ENCODE data around the gene KIAA1328. TPM values are rescaled to one million over a fixed set of nuclear protein-coding genes. Genes with fewer than 3 reads are reported as not detected.

Gene KIAA1328
- polyA plus RNA-seq, 6 donors from 2014 or later: 11.6 to 19.9 (median 14.9) TPM

DNA sequence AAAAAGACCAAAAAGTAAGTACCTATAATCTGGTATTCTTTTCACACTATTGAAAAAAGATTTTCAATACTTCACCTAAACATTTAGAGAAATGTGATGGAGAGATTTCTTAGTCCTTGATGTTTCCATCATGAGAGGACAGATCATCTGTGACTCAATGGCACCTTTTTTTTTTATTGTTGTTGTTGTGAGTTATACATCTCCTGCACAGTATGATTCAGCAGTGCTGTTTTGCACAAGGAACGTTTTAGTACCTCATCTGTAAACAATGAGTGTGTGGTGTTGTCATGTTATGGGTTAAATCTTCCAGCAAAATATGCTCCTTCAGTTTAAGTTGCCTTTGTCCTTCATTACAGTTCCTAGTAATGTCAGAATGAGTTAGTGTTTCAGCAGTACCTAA, 2.2 kb downstream of the KIAA1328 start:
- H3K27ac Mint-ChIP-seq: peak overlapping the region in 1 of 6 donors; percentile 90
- H3K4me3 Mint-ChIP-seq: peak overlapping the region in 1 of 8 donors; percentile 88
- DNase-seq (no peak), ATAC-seq (ENCODE audit: low read depth in 2 of 2) (no peak)
- no peaks in the 10 kb centered on the region for H3K9me3 Mint-ChIP-seq
- H3K4me1 Mint-ChIP-seq: peaks cover 28 to 33% (median 30%) of the 10 kb centered on the region in 3 donors
- H3K27me3 Mint-ChIP-seq: no peaks in the 10 kb centered on the region
- no peaks in the 10 kb centered on the region for H3K36me3 Mint-ChIP-seq

DNA sequence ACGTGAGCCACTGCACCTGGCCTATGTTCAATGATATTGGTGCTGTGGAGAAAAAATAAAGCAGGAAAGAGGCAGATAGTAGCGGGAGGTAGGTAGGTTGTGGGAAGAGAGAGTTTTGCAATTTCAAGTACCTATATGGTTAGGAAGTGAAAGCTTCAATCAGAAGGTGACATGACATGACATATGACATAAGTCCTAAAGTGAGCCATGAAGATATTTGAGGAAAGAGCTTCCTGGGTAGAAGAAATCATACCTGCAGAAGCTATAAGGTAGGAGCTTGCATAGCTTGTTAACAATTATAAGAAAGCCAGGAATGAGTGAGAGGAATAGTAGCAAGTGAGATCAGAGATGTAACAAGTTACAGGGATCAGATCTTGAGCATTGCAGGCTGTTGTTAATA, 4.2 kb downstream of the KIAA1328 start:
- Mint-ChIP-seq H3K4me3 (no peak overlapping the region), H3K36me3 (peaks cover 0 to 16% of the 10 kb centered on the region in 2 donors)

DNA sequence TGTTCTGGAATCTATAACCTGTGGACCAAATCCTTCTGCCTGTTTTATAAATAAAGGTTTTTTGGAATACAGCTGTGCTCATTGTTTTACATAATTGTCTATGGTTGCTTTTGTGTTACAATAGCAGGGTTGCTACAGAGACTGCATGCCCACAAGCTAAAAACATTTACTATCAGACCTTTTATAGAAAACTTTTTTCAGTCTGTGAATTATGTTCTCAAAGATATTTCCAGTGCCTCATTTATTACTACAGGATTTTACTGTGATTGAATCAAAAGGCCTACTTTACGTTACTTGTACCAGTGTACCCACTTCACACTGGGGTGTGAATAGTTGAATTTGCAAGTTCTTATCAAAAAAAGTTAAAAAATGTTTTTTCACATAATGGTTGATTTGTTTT, 7.0 kb downstream of the KIAA1328 start:
- no peak for ATAC-seq (ENCODE audit: low read depth in 2 of 2)
- DNase-seq: no peak
- H3K4me1 Mint-ChIP-seq: peaks cover 0 to 7% (median 5%) of the 10 kb centered on the region in 3 donors
- H3K9me3 Mint-ChIP-seq: peaks cover 0 to 2% (median 0%) of the 10 kb centered on the region in 7 donors
- H3K36me3 Mint-ChIP-seq: peaks cover 25 to 42% of the 10 kb centered on the region in 2 donors
- H3K27ac Mint-ChIP-seq: no peak overlapping the region
- H3K4me3 Mint-ChIP-seq: no peak overlapping the region
- no peaks in the 10 kb centered on the region for H3K27me3 Mint-ChIP-seq

More for the DNA sequence above, 4.2 kb downstream of the KIAA1328 start:
- H3K4me1 Mint-ChIP-seq: peaks cover 17 to 23% (median 20%) of the 10 kb centered on the region in 3 donors
- no peaks in the 10 kb centered on the region for H3K27me3 Mint-ChIP-seq
- ATAC-seq (ENCODE audit: low read depth in 2 of 2) (no peak), DNase-seq (no peak)
- peak overlapping the region in 2 of 6 donors; percentile 23 to 34 for H3K27ac Mint-ChIP-seq
- H3K9me3 Mint-ChIP-seq: peaks cover 0 to 1% (median 0%) of the 10 kb centered on the region in 7 donors

DNA sequence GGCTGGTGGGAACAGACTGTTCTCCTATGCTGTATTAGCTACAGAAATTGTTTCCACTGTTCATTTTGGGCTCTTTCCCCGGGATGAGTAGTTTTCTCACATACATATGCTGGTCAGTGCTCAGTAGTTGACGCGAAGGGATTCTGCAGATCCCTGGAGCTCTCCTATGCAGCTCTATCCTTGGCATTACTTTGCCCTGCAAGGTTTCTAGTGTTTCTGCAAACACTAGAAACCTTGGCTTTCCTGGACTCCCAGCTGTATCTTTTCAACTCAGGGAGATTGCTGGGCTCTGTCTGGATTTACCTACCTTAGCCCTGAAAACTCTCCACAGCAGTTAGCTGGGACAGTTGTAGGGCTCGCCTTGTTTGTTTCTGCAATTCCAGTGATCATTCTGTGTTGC, 10.9 kb downstream of the KIAA1328 start:
- H3K4me3 Mint-ChIP-seq: no peak overlapping the region
- H3K4me1 Mint-ChIP-seq: peaks cover 0 to 5% (median 2%) of the 10 kb centered on the region in 3 donors
- ATAC-seq (ENCODE audit: low read depth in 2 of 2) (no peak), DNase-seq (no peak)
- H3K27ac Mint-ChIP-seq: peak overlapping the region in 1 of 6 donors; percentile 30
- H3K27me3 Mint-ChIP-seq: no peaks in the 10 kb centered on the region
- H3K36me3 Mint-ChIP-seq: peaks cover 26 to 53% of the 10 kb centered on the region in 2 donors
- H3K9me3 Mint-ChIP-seq: peaks cover 0 to 2% (median 0%) of the 10 kb centered on the region in 7 donors

DNA sequence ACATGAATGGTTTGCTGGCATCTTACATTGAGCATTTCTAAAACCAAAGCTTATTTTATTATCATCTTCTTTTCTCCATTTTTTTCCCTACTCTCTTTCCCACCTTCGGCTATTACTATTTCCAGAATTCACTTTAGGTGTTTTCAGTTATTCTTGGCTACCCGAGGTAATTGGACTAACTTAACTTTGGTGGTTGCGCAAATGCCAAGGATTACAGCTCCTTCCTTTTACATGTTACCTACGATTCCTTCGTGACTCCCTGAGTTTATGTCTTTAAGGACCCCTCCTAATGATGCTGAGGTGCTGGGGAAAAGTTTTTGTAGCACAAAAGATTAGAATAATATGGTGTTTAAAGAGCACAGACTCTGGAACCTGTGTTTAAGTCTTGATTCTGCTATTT, 14.3 kb downstream of the KIAA1328 start:
- Mint-ChIP-seq H3K4me1 (peaks cover 0 to 14% (median 2%) of the 10 kb centered on the region in 3 donors), H3K27ac (peak overlapping the region in 2 of 6 donors; percentile 51 to 58), H3K9me3 (peaks cover 0 to 2% (median 0%) of the 10 kb centered on the region in 7 donors), H3K36me3 (peaks cover 26 to 37% of the 10 kb centered on the region in 2 donors), H3K4me3 (no peak overlapping the region), H3K27me3 (no peaks in the 10 kb centered on the region)
- no peak for DNase-seq
- ATAC-seq (ENCODE audit: low read depth in 2 of 2): no peak

DNA sequence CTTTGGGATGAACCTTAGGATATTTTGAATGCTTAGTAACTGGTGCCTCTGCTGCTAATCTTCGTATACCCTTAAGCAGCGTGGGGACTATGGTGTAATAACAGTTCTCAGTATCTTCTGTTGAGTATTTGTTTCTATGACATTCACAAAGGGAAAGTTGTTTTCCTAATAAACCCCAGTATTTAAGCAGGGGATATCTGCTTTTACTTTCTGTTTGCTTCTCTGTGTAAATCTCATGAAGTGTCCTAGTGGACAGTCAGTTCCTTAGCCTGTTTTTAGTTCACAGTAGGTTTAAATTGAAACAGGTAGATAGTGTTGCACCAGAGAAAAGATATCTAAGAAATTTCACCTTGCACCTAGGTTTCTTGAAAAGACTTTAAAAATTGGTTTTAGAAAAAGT, 14.9 kb downstream of the KIAA1328 start:
- Mint-ChIP-seq H3K4me3 (no peak overlapping the region), H3K4me1 (peaks cover 0 to 14% (median 2%) of the 10 kb centered on the region in 3 donors), H3K9me3 (no peaks in the 10 kb centered on the region), H3K36me3 (peaks cover 23 to 32% of the 10 kb centered on the region in 2 donors), H3K27me3 (no peaks in the 10 kb centered on the region), H3K27ac (no peak overlapping the region)
- ATAC-seq (ENCODE audit: low read depth in 2 of 2) (no peak), DNase-seq (no peak)

DNA sequence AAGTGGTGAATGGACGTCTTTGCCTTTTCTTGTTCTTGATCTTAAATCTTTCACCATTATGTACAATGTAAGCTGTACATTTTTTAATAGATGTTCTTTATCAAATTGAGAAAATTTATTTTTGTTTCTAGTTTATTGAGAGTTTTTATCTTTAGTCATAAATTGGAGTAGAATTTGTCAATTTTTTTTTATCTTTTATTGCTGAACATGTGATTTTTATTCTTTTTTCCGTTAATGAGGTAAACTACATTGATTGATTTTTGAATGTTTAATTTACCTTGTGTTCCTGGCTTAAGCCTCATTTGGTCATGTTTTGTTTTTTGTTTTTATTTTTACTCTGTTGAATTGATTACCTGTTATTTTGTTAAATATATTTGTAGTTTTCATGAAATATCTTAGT, 19.7 kb downstream of the KIAA1328 start:
- DNase-seq (no peak), ATAC-seq (ENCODE audit: low read depth in 2 of 2) (no peak)
- H3K4me3 Mint-ChIP-seq: no peak overlapping the region
- peak overlapping the region in 1 of 6 donors; percentile 45 for H3K27ac Mint-ChIP-seq
- H3K27me3 Mint-ChIP-seq: no peaks in the 10 kb centered on the region
- peaks cover 0 to 9% (median 0%) of the 10 kb centered on the region in 3 donors for H3K4me1 Mint-ChIP-seq
- peaks cover 20 to 32% of the 10 kb centered on the region in 2 donors for H3K36me3 Mint-ChIP-seq
- peaks cover 0 to 24% (median 12%) of the 10 kb centered on the region in 7 donors for H3K9me3 Mint-ChIP-seq

DNA sequence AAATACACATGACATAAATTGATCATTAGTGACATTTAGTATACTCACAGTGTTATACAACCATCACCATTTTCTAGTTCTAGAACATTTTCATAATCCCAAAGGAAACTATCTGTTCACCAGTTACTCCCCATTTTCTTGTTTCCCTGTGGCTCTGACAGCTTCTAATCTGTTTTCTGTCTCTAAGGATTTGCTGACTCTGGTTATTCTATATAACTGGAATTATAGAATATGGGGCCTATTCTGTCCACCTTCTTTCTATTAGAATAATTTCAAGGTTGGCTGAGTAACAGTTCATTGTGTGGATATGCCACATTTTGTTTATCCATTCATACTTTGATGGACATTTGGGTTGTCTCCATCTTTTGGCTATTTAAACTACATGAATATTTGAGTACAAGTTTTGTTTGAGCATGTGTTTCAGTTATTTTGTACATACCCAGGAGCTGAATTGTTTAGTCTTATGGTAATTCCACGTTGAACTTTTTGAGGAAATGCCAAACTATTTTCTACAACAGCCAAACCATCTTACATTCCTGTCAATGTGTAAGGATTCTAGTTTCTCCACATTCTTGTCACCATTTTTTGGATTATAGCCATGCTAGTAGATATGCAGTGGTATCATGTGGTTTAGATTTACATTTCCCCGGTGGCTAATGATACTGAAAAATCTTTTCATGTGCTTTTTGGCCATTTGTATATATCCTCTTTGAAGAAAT, 20.5 kb downstream of the KIAA1328 start:
- Mint-ChIP-seq H3K4me1 (peaks cover 0 to 9% (median 0%) of the 10 kb centered on the region in 3 donors), H3K27me3 (no peaks in the 10 kb centered on the region), H3K36me3 (peaks cover 20 to 39% of the 10 kb centered on the region in 2 donors), H3K27ac (peak overlapping the region in 1 of 6 donors; percentile 45), H3K4me3 (no peak overlapping the region), H3K9me3 (peaks cover 0 to 24% (median 12%) of the 10 kb centered on the region in 7 donors)
- DNase-seq: no peak
- no peak for ATAC-seq (ENCODE audit: low read depth in 2 of 2)

DNA sequence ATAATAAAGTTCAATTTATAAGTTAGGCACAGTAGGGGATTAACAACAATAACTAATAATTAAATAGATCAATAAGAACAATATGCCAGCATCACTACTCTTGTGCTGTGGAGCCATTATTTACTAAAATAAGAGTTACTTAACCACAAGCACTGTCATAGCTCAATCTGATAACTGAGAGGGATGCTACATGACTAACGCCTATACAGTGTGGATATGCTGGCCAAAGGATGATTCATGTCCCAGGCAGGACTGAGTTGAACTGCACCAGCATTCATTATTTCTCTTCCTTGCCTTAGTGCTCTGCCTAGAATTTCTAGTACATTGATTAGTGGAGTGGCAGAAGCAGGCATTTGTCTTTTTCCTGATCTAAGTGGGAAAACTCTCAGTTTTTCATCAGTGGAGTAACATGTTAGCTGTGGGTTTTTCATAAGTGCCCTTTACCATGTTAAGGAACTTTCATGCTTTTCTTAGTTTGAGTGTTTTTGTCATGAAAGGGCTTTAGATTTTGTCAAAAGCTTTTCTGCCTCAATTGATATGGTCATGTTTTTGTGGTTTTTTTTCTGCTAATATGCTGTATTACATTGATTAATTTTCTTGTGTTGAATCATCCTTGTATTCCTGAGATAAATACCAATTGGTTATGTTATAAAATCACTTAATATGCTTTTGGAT, 21.7 kb downstream of the KIAA1328 start:
- Mint-ChIP-seq H3K36me3 (peaks cover 20 to 42% of the 10 kb centered on the region in 2 donors), H3K27me3 (no peaks in the 10 kb centered on the region), H3K4me1 (peaks cover 0 to 5% (median 0%) of the 10 kb centered on the region in 3 donors), H3K4me3 (no peak overlapping the region), H3K27ac (no peak overlapping the region), H3K9me3 (peaks cover 0 to 24% (median 12%) of the 10 kb centered on the region in 7 donors)
- no peak for ATAC-seq (ENCODE audit: low read depth in 2 of 2)
- no peak for DNase-seq

DNA sequence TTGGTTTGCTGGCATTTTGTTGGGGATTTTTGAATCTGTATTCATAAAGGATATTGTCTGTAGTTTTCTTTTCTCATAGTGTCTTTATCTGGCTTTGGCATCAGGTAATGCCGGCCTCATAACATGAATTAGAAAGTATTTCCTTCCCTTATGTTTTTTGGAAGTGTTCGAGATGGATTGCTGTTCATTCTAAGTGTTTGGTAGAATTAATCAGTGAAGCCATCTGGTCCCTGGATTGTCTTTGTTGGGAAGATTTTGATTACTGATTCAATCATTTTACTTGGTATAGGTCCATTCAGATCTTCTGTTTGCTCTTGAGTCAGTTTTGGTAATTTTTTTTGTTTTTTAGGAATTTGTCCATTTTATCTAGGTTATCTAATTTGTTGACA, 22.3 kb downstream of the KIAA1328 start:
- DNase-seq (no peak), ATAC-seq (ENCODE audit: low read depth in 2 of 2) (no peak)
- Mint-ChIP-seq H3K36me3 (peaks cover 24 to 46% of the 10 kb centered on the region in 2 donors), H3K27me3 (no peaks in the 10 kb centered on the region), H3K4me3 (no peak overlapping the region), H3K27ac (no peak overlapping the region), H3K4me1 (peaks cover 0 to under 1% (median 0%) of the 10 kb centered on the region in 3 donors), H3K9me3 (peaks cover 0 to 24% (median 12%) of the 10 kb centered on the region in 7 donors)

DNA sequence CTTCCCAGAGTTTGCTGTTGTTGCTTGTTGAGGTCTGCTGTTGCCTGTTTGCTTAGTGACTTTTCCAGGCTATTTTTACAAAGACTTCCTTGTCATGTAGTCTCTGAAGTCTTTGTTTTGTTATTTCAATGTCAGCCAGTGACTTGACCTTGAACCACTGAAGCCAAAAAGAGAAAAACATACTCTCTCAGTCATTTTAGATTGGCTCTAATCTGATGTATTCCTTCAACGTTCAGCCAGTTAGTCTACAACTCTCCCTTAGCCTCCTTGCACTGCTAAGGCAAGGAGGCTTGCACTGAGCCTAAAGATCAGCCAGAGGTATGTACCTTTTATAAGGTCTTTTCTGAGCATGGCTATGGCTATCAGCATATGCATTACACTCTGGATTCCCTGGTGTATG, 27.9 kb downstream of the KIAA1328 start:
- DNase-seq (no peak), ATAC-seq (ENCODE audit: low read depth in 2 of 2) (no peak)
- no peak overlapping the region for H3K4me3 Mint-ChIP-seq
- peaks cover 0 to 16% (median 10%) of the 10 kb centered on the region in 7 donors for H3K9me3 Mint-ChIP-seq
- H3K36me3 Mint-ChIP-seq: peaks cover 26 to 33% of the 10 kb centered on the region in 2 donors
- no peak overlapping the region for H3K27ac Mint-ChIP-seq
- H3K4me1 Mint-ChIP-seq: no peaks in the 10 kb centered on the region
- H3K27me3 Mint-ChIP-seq: no peaks in the 10 kb centered on the region

DNA sequence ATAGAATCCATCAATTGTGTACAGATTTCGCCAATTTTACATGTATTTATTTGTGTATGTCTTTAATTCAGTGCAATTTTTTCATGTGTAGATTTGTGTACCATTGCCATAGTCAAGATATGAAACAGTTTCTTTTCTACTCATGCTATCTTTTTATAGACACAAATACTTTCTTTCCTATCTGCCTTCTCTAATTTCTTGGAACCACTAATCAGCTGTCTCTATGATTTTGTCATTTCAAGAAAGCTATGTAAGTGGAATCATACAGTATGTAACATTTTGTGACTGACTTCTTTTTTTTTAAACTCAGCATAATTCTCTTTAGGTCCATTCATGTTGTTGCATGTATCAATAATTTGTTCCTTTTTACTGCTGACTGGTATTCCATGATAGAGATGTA, 33.3 kb downstream of the KIAA1328 start:
- ATAC-seq (ENCODE audit: low read depth in 2 of 2) (no peak), DNase-seq (no peak)
- H3K4me3 Mint-ChIP-seq: no peak overlapping the region
- peaks cover 0 to 5% (median 0%) of the 10 kb centered on the region in 3 donors for H3K4me1 Mint-ChIP-seq
- no peaks in the 10 kb centered on the region for H3K27me3 Mint-ChIP-seq
- H3K27ac Mint-ChIP-seq: peak overlapping the region in 1 of 6 donors; percentile 58
- peaks cover 19 to 27% of the 10 kb centered on the region in 2 donors for H3K36me3 Mint-ChIP-seq
- no peaks in the 10 kb centered on the region for H3K9me3 Mint-ChIP-seq

DNA sequence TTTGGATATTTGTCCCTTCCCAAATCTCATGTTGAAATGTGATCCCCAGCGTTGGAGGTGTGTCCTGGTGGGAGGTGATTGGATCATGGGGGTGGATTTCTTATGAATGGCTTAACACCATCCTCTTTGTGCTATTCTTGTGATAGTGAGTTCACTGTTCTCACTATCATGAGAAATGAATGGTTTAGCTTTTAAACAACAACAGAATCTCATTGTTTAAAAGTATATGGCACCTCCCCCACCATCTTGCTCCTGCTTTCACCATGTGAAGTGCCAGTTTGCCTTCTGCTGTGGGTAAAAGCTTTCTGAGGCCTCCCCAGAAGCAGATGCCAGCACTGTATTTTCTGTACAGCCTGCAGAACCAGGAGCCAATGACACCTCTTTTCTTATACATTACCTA, 38.1 kb downstream of the KIAA1328 start:
- no peak overlapping the region for H3K4me3 Mint-ChIP-seq
- H3K27me3 Mint-ChIP-seq: no peaks in the 10 kb centered on the region
- no peaks in the 10 kb centered on the region for H3K9me3 Mint-ChIP-seq
- peaks cover 5 to 8% (median 7%) of the 10 kb centered on the region in 3 donors for H3K4me1 Mint-ChIP-seq
- ATAC-seq (ENCODE audit: low read depth in 2 of 2): no peak
- no peak overlapping the region for H3K27ac Mint-ChIP-seq
- no peak for DNase-seq
- H3K36me3 Mint-ChIP-seq: peaks cover 24 to 26% of the 10 kb centered on the region in 2 donors

All from naive B cell (primary cell).